ENCODE results near the gene LDB3.
"Not testable (repeated sequence)": the region's sequence is repeated elsewhere in the genome, so short reads cannot be mapped to it uniquely, and the experiment has no call there.

LDB3 gene

GRCh38 chr10:86733260-86733671, 65.0 kb downstream of the LDB3 start:
- DNase-seq (ENCODE audit: low read depth): no peak

- DNase-seq (ENCODE audit: low read depth): no peak
Measured at GRCh38 chr10:86734207-86734988, 66.1 kb downstream of the LDB3 start.

GRCh38 chr10:86735278-86735677, 67.0 kb downstream of the LDB3 start:
- DNase-seq (ENCODE audit: low read depth): not testable (repeated sequence)

- no peak for DNase-seq (ENCODE audit: low read depth)
Measured at GRCh38 chr10:86742230-86742629, 73.9 kb downstream of the LDB3 start.

- DNase-seq (ENCODE audit: low read depth): no peak
Measured at GRCh38 chr10:86744067-86744725, 75.9 kb downstream of the LDB3 start.

GRCh38 chr10:86747796-86748581, 79.7 kb downstream of the LDB3 start:
- no peak for DNase-seq (ENCODE audit: low read depth)

GRCh38 chr10:86749854-86750253, 81.5 kb downstream of the LDB3 start:
- DNase-seq (ENCODE audit: low read depth): no peak

- DNase-seq (ENCODE audit: low read depth): no peak
Measured at GRCh38 chr10:86751477-86751876, 83.2 kb downstream of the LDB3 start.

- no peak for DNase-seq (ENCODE audit: low read depth)
Measured at GRCh38 chr10:86752311-86752710, 84.0 kb downstream of the LDB3 start.

- no peak for DNase-seq (ENCODE audit: low read depth)
Measured at GRCh38 chr10:86753051-86753450, 84.7 kb downstream of the LDB3 start.

GRCh38 chr10:86753638-86754434, 85.5 kb downstream of the LDB3 start:
- no peak for DNase-seq (ENCODE audit: low read depth)

- DNase-seq (ENCODE audit: low read depth): no peak
Measured at GRCh38 chr10:86755454-86755739, 87.1 kb downstream of the LDB3 start.

- no peak for DNase-seq (ENCODE audit: low read depth)
Measured at GRCh38 chr10:86755740-86756510, 87.6 kb downstream of the LDB3 start.

GRCh38 chr10:86756511-86757112, 88.3 kb downstream of the LDB3 start, which contains the start of gene BMPR1A:
Gene BMPR1A (plus strand): TSS chr10:86756619. CDS start chr10:86876019, 119,400 bp downstream.
- no peak for DNase-seq (ENCODE audit: low read depth)

- DNase-seq (ENCODE audit: low read depth): no peak
Measured at GRCh38 chr10:86757113-86757972, 89.0 kb downstream of the LDB3 start.

- DNase-seq (ENCODE audit: low read depth): no peak
Measured at GRCh38 chr10:86758189-86759072, 90.1 kb downstream of the LDB3 start.

- DNase-seq (ENCODE audit: low read depth): no peak
Measured at GRCh38 chr10:86759073-86759672, 90.9 kb downstream of the LDB3 start.

GRCh38 chr10:86763404-86763803, 95.1 kb downstream of the LDB3 start:
- DNase-seq (ENCODE audit: low read depth): no peak
